ENCODE measurements around the gene ATP2B2.
A peak's percentile ranks its signal among the peaks of the same experiment; 100 is the strongest.

ATP2B2 gene

GRCh38 chr3:10357592-10358308, 147.6 kb downstream of the ATP2B2 start:
- DNase-seq = no peak

- no peak for DNase-seq
These were observed 148.3 kb downstream of the ATP2B2 start for GRCh38 chr3:10357095-10357494.

- DNase-seq = no peak
These were observed 148.9 kb downstream of the ATP2B2 start for GRCh38 chr3:10356461-10356981.

GRCh38 chr3:10354361-10355015, 150.9 kb downstream of the ATP2B2 start:
- DNase-seq = no peak

GRCh38 chr3:10353661-10354360, 151.6 kb downstream of the ATP2B2 start:
- DNase-seq = no peak

GRCh38 chr3:10353160-10353559, 152.2 kb downstream of the ATP2B2 start:
- no peak for DNase-seq

- DNase-seq = no peak
These were observed 153.1 kb downstream of the ATP2B2 start for GRCh38 chr3:10352146-10352911.

GRCh38 chr3:10351013-10351735, 154.2 kb downstream of the ATP2B2 start:
- no peak for DNase-seq

- no peak for DNase-seq
These were observed 154.9 kb downstream of the ATP2B2 start for GRCh38 chr3:10350324-10350985.

GRCh38 chr3:10349801-10350200, 155.6 kb downstream of the ATP2B2 start:
- no peak for DNase-seq

- DNase-seq = no peak
These were observed 157.0 kb downstream of the ATP2B2 start for GRCh38 chr3:10348404-10348721.

- no peak for DNase-seq
These were observed 157.6 kb downstream of the ATP2B2 start for GRCh38 chr3:10347648-10348403.

- no peak for DNase-seq
These were observed 159.5 kb downstream of the ATP2B2 start for GRCh38 chr3:10345911-10346310.

GRCh38 chr3:10344944-10345575, 160.3 kb downstream of the ATP2B2 start:
- DNase-seq = no peak

- peak; percentile 83 for DNase-seq
These were observed 161.0 kb downstream of the ATP2B2 start for GRCh38 chr3:10344147-10344943.

GRCh38 chr3:10343526-10343925, 161.9 kb downstream of the ATP2B2 start:
- DNase-seq = no peak

- no peak for DNase-seq
These were observed 162.6 kb downstream of the ATP2B2 start for GRCh38 chr3:10342781-10343180.

- no peak for DNase-seq
These were observed 163.4 kb downstream of the ATP2B2 start for GRCh38 chr3:10341901-10342398.

- no peak for DNase-seq
These were observed 164.9 kb downstream of the ATP2B2 start for GRCh38 chr3:10340476-10340875.

- DNase-seq = no peak
These were observed 165.3 kb downstream of the ATP2B2 start for GRCh38 chr3:10340046-10340445.

All from activated CD8-positive, alpha-beta memory T cell treated with anti-CD3 and anti-CD28 coated beads for 24 hours (primary cell).